Lower lobe of right lung (tissue), 2 donors: ENCODE measurements around the gene MAGI1. TPM values are rescaled to one million over a fixed set of nuclear protein-coding genes. Genes with fewer than 3 reads are reported as not detected.
A peak's percentile ranks its signal among the peaks of the same experiment; 100 is the strongest.
"Not testable (repeated sequence)": the region's sequence is repeated elsewhere in the genome, so short reads cannot be mapped to it uniquely, and the experiment has no call there.

Source experiments
- ATAC-seq, 2 donors: fragments of 200-7000 bp; cut with Tn5 transposase; one replicate each; pipeline ENCODE4 v1.9.1; 2020 to 2022; ENCODE audit warnings: mild to moderate bottlenecking in 2 of 2, moderate library complexity in 2 of 2
- DNase-seq: peaks from one replicate; pipeline ENCODE4 v3.0.0-alpha.2; 2020
- H3K27ac ChIP-seq: fragments of 200-600 bp; one replicate; pipeline ENCODE4 v1.8.0; 2022
- H3K27me3 ChIP-seq: fragments of 200-600 bp; one replicate; pipeline ENCODE4 v1.8.0; 2022; ENCODE audit warnings: low read depth
- H3K36me3 ChIP-seq: fragments of 200-600 bp; one replicate; pipeline ENCODE4 v1.8.0; 2022; ENCODE audit warnings: mild to moderate bottlenecking
- H3K4me1 ChIP-seq: fragments of 200-600 bp; one replicate; pipeline ENCODE4 v1.8.0; 2022
- H3K4me3 ChIP-seq: fragments of 200-600 bp; one replicate; pipeline ENCODE4 v1.8.0; 2022; ENCODE audit warnings: mild to moderate bottlenecking
- H3K9me3 ChIP-seq: fragments of 200-600 bp; one replicate; pipeline ENCODE4 v1.8.0; 2022
- CTCF ChIP-seq: fragments of 200-600 bp; IDR thresholded peaks from one replicate; pipeline ENCODE4 v1.8.0; 2022; ENCODE audit warnings: antibody characterized with exemption, mild to moderate bottlenecking
- intact Hi-C: fragments of 100-400 bp; cut with DNase I; formaldehyde crosslinking; loops from one replicate; pipeline ENCODE4 v1.11.0; 2022
- total RNA-seq: library from RNA; stranded (reverse); fragmentation: NEBNext Ultra II Directional; extraction: Animal tissue kit (Norgen Biotek cat#: 25700); gene quantifications from one replicate; pipeline ENCODE4 v1.2.1, GENCODE V29; 2021
- donor health status: DM: no; HTN: yes; CAD: no; lungs with severe emphysema.

MAGI1 gene
- total RNA-seq, 1 donor from 2014 or later = 35.5 TPM

- Histone ChIP-seq H3K27ac (no peak overlapping the region), H3K4me1 (peaks cover 7% of the 10 kb centered on the region), H3K9me3 (no peaks in the 10 kb centered on the region), H3K27me3 (no peaks in the 10 kb centered on the region), H3K4me3 (no peak overlapping the region), H3K36me3 (no peaks in the 10 kb centered on the region)
- no peak for TF ChIP-seq CTCF
- ATAC-seq (peak in 1 of 2 donors; percentile 12), DNase-seq (no peak)
- intact Hi-C loops = no loop called here
Measured at GRCh38 chr3:66048051-66048395, 9.3 kb upstream of the MAGI1 start.

- H3K27ac ChIP-seq = no peak overlapping the region
- TF ChIP-seq CTCF = no peak
- ATAC-seq (peak in 1 of 2 donors; percentile 47), DNase-seq (no peak)
- peaks cover 4% of the 10 kb centered on the region for H3K4me1 ChIP-seq
- H3K4me3 ChIP-seq = no peak overlapping the region
- H3K36me3 ChIP-seq = no peaks in the 10 kb centered on the region
- no peaks in the 10 kb centered on the region for H3K9me3 ChIP-seq
- intact Hi-C loops = no loop called here
- no peaks in the 10 kb centered on the region for H3K27me3 ChIP-seq
Measured at GRCh38 chr3:66047311-66048050, 8.8 kb upstream of the MAGI1 start.

GRCh38 chr3:66046321-66046720, 7.6 kb upstream of the MAGI1 start:
- H3K9me3 ChIP-seq, H3K4me1 ChIP-seq, H3K27me3 ChIP-seq, H3K36me3 ChIP-seq, ATAC-seq, H3K4me3 ChIP-seq, DNase-seq, H3K27ac ChIP-seq, intact Hi-C loops: not testable (repeated sequence)

GRCh38 chr3:66041828-66042227, 3.1 kb upstream of the MAGI1 start:
- H3K27ac ChIP-seq = no peak overlapping the region
- no peak for ATAC-seq
- intact Hi-C loops = no loop called here

GRCh38 chr3:66041116-66041515, 2.4 kb upstream of the MAGI1 start:
- no peak overlapping the region for H3K4me3 ChIP-seq
- DNase-seq (no peak), ATAC-seq (no peak)
- H3K36me3 ChIP-seq = no peaks in the 10 kb centered on the region
- peaks cover 14% of the 10 kb centered on the region for H3K4me1 ChIP-seq
- no peak for TF ChIP-seq CTCF
- H3K27ac ChIP-seq = no peak overlapping the region
- no peaks in the 10 kb centered on the region for H3K9me3 ChIP-seq
- intact Hi-C loops = no loop called here
- H3K27me3 ChIP-seq = no peaks in the 10 kb centered on the region

More at GRCh38 chr3:66041828-66042227, 3.1 kb upstream of the MAGI1 start:
- Histone ChIP-seq H3K27me3 (no peaks in the 10 kb centered on the region), H3K4me3 (no peak overlapping the region), H3K36me3 (no peaks in the 10 kb centered on the region), H3K9me3 (no peaks in the 10 kb centered on the region), H3K4me1 (peaks cover 7% of the 10 kb centered on the region)
- no peak for DNase-seq
- TF ChIP-seq CTCF = no peak

GRCh38 chr3:66039590-66039887, 821 bp upstream of the MAGI1 start:
- peak; percentile 3 to 27 for ATAC-seq
- intact Hi-C loops = no loop called here
- H3K4me1 ChIP-seq = peaks cover 21% of the 10 kb centered on the region
- peak; percentile 64 for DNase-seq
- H3K27me3 ChIP-seq = no peaks in the 10 kb centered on the region
- peak overlapping the region; percentile 85 for H3K4me3 ChIP-seq
- TF ChIP-seq CTCF = no peak
- H3K36me3 ChIP-seq = no peaks in the 10 kb centered on the region
- no peaks in the 10 kb centered on the region for H3K9me3 ChIP-seq
- peak overlapping the region; percentile 94 for H3K27ac ChIP-seq
